ENCODE data around the gene KRTAP12-3.

- TF ChIP-seq RAD51 (IDR thresholded peaks at IDR 0.05; ENCODE audit: borderline replicate concordance, low read depth) (no peak), SIX5 (IDR thresholded peaks at IDR 0.05; ENCODE audit: borderline replicate concordance in 1 of 2, insufficient read depth in 1 of 2, low read depth in 1 of 2, low read length in 2 of 2) (no peak), ATF2 (CRISPR knock-in tag; IDR thresholded peaks at IDR 0.05) (no peak), CAMTA2 (CRISPR knock-in tag; conservative IDR thresholded peaks at IDR 0.05) (no peak), RCOR1 (IDR thresholded peaks at IDR 0.05; ENCODE audit: borderline replicate concordance in 1 of 2, low read depth in 2 of 2, low read length in 2 of 2) (no peak), ARNT (IDR thresholded peaks at IDR 0.05) (no peak), PKNOX1 (IDR thresholded peaks at IDR 0.05) (no peak), BRF1 (IDR thresholded peaks at IDR 0.05; ENCODE audit: borderline replicate concordance, extremely low read depth, insufficient read length) (no peak), POLR2AphosphoS5 (IDR thresholded peaks at IDR 0.05; ENCODE audit: control insufficient read depth, insufficient read depth, low read depth, low read length) (no peak), PATZ1 (CRISPR knock-in tag; IDR thresholded peaks at IDR 0.05; ENCODE audit: borderline replicate concordance) (no peak)
These were observed at the start of gene KRTAP12-3 for GRCh38 chr21:44657635-44658540.
